Measurements from ENCODE around the gene CCNT1.
"Not testable (repeated sequence)": the region's sequence is repeated elsewhere in the genome, so short reads cannot be mapped to it uniquely, and the experiment has no call there.

The CCNT1 gene

GRCh38 chr12:48716493-48717251 is at the start of gene CCNT1:
Gene CCNT1, minus strand, starts transcription at chr12:48716707. Its CDS starts 32 bp downstream, at chr12:48716675.
- peak; percentile 99 for DNase-seq

GRCh38 chr12:48765753-48766162 is 49.3 kb upstream of the CCNT1 start:
- DNase-seq = no peak

GRCh38 chr12:48764521-48764920 is 48.0 kb upstream of the CCNT1 start:
- DNase-seq = no peak

GRCh38 chr12:48758737-48759136 is 42.2 kb upstream of the CCNT1 start:
- DNase-seq = no peak

- DNase-seq = no peak
These were observed 41.7 kb upstream of the CCNT1 start for GRCh38 chr12:48758186-48758585.

GRCh38 chr12:48750769-48751356 is 34.4 kb upstream of the CCNT1 start:
- peak; percentile 28 for DNase-seq

GRCh38 chr12:48750215-48750614 is 33.7 kb upstream of the CCNT1 start:
- no peak for DNase-seq

GRCh38 chr12:48744251-48745008 is 27.9 kb upstream of the CCNT1 start:
- DNase-seq = no peak

- no peak for DNase-seq
These were observed 23.2 kb upstream of the CCNT1 start for GRCh38 chr12:48739618-48740269.

GRCh38 chr12:48736456-48736855 is 19.9 kb upstream of the CCNT1 start:
- no peak for DNase-seq

GRCh38 chr12:48728807-48729206 is 12.3 kb upstream of the CCNT1 start:
- no peak for DNase-seq

- not testable (repeated sequence) for DNase-seq
These were observed 4.2 kb upstream of the CCNT1 start for GRCh38 chr12:48720737-48721136.

- DNase-seq = not testable (repeated sequence)
These were observed 3.7 kb upstream of the CCNT1 start for GRCh38 chr12:48720171-48720570.

- not testable (repeated sequence) for DNase-seq
These were observed 2.5 kb upstream of the CCNT1 start for GRCh38 chr12:48719002-48719401.

- no peak for DNase-seq
These were observed 767 bp upstream of the CCNT1 start for GRCh38 chr12:48717252-48717695.

- no peak for DNase-seq
These were observed 377 bp downstream of the CCNT1 start for GRCh38 chr12:48716168-48716492.

- DNase-seq = no peak
These were observed 4.3 kb downstream of the CCNT1 start for GRCh38 chr12:48712209-48712608.

- not testable (repeated sequence) for DNase-seq
These were observed 17.7 kb downstream of the CCNT1 start for GRCh38 chr12:48698822-48699221.

- DNase-seq = no peak
These were observed 19.9 kb downstream of the CCNT1 start for GRCh38 chr12:48696626-48697025.

GRCh38 chr12:48695859-48696258 is 20.6 kb downstream of the CCNT1 start:
- DNase-seq = no peak

GRCh38 chr12:48694038-48694437 is 22.5 kb downstream of the CCNT1 start:
- no peak for DNase-seq

- DNase-seq = no peak
These were observed 22.9 kb downstream of the CCNT1 start for GRCh38 chr12:48693572-48693971.

GRCh38 chr12:48691826-48692487 is 24.6 kb downstream of the CCNT1 start:
- DNase-seq = no peak
